ENCODE results near the gene SHANK2.

The SHANK2 gene

DNA sequence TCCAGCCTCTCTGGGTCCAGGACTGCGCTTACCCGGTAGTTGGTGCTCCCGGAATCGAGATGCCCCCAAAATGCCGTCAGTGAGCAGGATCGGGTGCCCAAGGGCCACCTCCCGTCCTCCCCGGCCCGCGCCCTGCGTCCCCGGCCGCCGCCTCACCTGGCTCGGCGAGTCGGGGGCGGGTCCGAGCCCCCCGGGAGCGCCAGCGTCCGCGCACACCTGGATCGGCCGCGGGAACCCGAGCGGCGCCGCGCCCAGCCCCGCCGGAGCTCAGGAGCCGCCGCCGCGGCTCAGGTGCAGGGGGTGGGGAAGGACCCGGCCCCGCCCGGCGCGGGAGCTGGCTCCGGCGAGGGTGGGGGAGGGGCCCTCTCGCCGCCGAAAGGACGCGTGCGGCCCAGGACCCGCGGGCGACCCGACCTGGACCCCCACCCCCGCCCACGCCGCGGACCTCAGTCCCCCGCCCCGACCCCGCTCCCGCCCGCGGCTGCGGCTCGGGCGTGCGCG lies at the start of gene SHANK2:
SHANK2 (minus strand) TSS at position 309 of the 501 bp plus-strand sequence. CDS start 105,251 bp downstream, outside the sequence.
- no peak for DNase-seq

DNA sequence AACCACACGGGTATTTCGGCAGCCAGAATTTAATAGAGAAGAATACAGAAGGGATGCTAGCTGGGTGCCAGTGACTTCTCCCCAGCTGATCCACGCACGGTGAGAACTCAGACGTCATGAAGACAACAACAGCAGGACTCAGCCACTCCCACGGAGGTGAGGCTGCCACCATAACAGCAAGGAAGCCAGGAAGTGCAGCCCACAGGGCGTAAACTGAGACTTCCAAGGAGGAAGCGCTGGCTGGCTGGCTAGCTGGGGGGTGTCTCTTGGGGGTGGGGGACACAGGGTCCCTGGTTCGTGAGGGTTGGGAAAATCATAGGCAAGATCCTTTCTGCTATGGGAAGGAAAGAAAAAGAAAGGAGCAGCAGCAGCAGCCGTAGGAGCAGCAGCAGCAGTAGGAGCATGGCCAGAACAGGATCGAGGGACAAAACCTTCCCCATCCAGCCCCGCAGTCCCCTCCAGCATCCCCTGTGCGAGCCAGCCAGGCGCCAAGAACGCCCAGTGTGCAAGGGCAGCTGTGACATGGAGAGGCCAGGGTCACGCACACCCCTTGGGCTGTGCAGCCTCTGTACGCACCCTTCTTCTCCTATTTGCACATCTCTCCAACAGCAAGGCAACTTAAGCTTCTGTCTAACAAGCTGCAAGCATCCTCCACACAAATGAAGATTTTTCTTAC lies 49.6 kb upstream of the SHANK2 start:
- no peak for DNase-seq

GRCh38 chr11:71301046-71301857 lies 48.9 kb upstream of the SHANK2 start:
- DNase-seq = no peak

GRCh38 chr11:71300187-71300586 lies 47.8 kb upstream of the SHANK2 start:
- DNase-seq = no peak

DNA sequence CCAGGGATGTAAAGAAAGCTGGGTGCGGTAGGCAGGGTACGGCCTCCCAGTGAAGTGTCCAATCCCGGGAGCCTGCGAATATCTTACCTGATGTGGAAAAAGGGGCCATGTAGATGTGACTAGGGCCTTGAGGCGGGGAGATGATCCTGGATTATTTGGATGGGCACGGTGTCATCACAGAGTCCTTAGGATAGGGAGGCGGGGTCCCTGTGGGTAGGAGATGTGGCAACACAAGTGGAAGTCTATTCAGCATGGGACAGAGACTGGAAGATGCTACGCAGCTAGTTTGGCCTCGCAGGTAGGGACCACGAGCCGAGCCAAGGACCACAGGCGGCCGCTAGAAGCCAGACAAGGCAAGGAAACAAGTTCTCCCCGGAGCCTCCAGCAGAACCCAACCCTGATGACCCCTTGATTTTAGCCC lies 46.4 kb upstream of the SHANK2 start:
- DNase-seq = no peak

GRCh38 chr11:71298016-71298550 lies 45.7 kb upstream of the SHANK2 start:
- DNase-seq = no peak

- no peak for DNase-seq
These were observed 42.6 kb upstream of the SHANK2 start for GRCh38 chr11:71294846-71295600.

- no peak for DNase-seq
These were observed 41.8 kb upstream of the SHANK2 start for GRCh38 chr11:71293961-71294782.

GRCh38 chr11:71286701-71287643 lies 34.6 kb upstream of the SHANK2 start:
- peak; percentile 1 for DNase-seq

- DNase-seq = no peak
These were observed 32.7 kb upstream of the SHANK2 start for GRCh38 chr11:71285111-71285510.

DNA sequence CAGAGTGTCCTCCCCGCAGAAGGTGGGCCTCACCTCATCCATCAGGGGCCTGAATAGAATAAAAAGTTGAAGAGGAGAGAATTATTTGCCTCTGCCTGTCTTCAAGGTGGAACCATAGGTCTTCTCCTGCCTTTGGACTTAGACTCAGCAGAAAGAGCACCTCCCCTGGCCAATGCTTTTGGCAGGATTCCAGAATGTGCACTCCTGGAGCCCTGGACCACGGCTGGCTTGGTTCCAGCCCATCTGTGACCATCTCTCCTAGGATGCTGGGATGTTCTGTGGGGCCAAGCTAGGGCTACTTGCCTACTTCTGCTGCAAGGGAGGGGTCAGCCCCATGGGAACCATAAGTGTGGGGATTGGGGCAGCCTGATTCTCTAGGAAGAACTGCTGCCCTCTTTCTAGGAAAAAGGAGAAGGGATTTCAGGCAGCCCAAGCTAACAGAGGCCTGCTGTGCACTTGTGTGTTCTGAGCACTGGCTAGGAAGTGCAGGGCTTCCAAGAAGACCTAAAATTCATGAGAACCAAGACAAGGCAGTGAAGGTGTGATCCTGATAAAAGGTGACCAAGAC lies 32.2 kb upstream of the SHANK2 start:
- DNase-seq = peak; percentile 17

GRCh38 chr11:71283971-71284441 lies 31.6 kb upstream of the SHANK2 start:
- DNase-seq = no peak

DNA sequence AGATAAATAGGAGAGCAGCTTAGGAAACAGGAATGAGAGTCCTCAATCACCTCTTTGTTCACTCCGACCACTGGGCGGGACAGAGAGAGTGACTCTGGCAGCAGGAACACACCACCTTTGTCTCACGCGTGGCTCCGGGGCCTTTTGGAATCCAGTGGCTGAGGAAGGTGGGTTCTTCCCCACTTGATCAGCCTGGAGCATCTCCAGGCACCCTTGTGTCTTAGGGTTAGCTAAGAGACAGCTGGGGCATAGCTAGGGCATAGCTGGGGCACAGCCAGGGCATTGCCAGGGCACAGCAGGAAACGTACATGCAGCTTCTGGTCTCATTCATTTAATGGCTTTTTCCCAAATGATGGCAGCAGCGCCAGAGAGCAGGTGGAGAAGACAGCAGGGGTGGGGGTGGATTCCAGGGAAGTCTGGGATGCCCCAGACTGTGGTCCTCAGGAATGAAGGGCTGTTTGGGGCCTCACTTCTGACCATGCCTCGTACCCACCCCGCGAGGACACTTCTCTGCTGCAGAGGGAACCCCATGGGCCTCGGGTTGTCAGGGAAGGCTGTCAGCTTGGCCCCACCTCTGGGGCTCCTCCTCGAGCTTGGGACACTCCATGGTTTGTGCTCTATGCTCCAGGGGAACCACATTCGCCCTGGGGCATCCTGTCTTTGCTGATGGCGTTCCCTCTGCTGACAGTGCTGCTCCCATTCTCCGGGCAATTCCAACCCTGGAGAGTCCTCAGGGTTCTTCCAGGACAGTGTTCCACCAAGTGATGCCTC lies 30.4 kb upstream of the SHANK2 start:
- DNase-seq = no peak

- no peak for DNase-seq
These were observed 29.5 kb upstream of the SHANK2 start for GRCh38 chr11:71281831-71282230.

- DNase-seq = no peak
These were observed 28.8 kb upstream of the SHANK2 start for GRCh38 chr11:71281204-71281603.

DNA sequence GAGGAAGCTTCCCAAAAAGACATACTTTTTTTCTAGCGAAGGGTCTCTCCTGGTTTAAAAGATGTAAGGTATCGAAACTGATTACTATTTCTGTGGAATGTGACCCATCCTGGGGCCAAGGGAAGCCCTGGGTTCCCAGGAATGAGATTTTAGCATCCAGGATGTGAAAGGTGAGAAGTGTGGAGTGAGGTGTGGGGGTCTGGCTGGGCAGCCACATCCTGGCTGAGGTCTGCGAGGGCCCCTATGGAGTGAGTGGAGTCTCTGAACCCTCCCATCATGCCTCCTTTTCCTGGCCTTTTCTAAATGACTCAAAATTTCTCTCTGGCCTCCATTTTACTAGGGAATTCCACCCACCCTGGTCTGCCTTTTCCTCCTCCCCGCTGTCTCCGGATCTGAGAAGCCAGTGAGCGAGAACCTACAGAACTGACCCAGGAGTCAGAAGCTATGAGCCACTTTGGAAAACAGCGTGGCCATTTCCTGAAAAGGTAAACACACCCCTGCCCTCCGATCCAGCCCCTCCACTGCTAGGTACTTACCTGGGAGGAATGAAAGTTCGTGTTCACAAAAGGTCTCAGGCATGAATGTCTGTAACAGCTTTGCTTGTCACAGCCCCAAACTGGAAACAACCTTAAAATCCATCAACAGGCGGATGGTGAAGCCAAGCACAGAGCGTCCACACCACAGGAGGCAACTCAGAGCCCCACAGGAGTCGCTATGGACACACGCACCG lies 27.7 kb upstream of the SHANK2 start:
- no peak for DNase-seq

DNA sequence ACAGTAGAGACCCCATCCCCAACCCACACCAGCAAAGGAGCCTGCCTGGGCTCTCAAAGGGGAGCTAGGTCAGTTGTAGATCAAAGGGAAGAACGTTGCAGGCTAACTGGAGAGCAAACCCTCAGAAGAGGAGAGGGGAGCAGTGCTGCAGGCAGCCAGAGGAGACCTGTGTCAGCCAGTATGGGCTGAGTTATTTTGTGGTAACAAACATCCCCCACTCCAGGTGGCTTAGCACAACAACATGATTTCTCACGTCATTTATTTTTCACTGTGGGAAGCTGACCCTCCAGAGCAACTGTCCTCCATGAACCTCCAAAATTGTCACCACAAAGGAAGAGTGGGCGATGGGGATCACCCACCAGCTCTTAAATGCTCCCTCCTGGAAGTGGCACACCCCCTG lies 19.8 kb upstream of the SHANK2 start:
- DNase-seq = no peak

DNA sequence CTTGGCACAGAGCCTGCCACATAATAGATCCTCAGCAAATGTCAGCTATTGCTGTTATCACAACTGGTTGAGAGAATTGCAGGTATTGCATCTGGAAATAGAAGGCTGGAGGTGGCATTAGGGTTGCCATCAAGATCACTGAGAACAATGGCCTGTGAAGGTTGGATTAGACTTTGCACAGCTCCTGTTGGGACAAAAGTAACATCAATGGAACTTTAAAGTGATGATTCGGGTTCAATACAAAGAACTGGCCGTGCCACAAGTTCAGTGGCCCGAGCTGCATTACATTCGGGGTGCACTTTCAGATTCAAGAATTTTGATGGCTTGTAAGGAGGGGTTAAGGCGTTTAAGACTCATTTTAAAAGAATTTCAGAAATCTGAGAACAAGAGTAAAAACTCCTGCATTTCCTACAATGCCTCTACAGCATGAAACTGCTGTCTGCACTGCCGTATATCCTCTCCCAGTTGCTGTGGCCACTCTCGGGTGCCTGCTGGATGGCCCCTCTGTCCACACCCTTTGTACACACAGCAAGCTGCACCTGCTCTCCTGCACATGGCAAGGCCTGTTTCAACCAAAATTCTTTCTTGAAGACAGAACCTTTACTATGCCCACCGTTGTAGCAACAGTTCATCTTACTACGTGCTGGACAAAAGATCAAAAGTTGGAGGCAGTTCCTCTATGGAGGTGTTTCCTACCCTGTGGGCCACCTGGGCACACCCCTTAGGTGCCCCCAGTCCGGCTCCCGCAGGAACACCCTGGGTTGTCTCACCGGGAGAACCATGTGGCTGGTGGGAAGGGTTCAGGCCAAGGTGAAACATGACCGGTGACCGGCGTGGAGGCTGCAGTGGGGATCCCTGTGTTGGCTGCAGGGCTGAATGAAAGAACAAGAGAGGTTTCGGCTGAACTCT lies 17.5 kb upstream of the SHANK2 start:
- DNase-seq = no peak

All from DMS 273 treated with DMSO at 0.1 percent for 48 hours (cell line).